22Rv1 (cell line): ENCODE data around the gene LRRC8E.

Experiments
- CTCF ChIP-seq: fragments of 450-650 bp; IDR thresholded peaks from 2 replicates; pipeline ENCODE4 v1.5.1; 2017; ENCODE audit warnings: mild to moderate bottlenecking
- ZFX ChIP-seq: fragments of 450-650 bp; IDR thresholded peaks from 2 replicates; pipeline ENCODE4 v1.6.1; 2017; ENCODE audit warnings: antibody characterized with exemption, borderline replicate concordance

- TF ChIP-seq CTCF (no peak), ZFX (no peak)
Observed at GRCh38 chr19:7919610-7920518, 31.6 kb downstream of the LRRC8E start, which contains the start of gene SNAPC2.
